Osteoblast (primary cell): Measurements from ENCODE around the gene VSTM2L. TPM values are rescaled to one million over a fixed set of nuclear protein-coding genes. Genes with fewer than 3 reads are reported as not detected.

Experiments used
- DNase-seq: peaks from one replicate; pipeline ENCODE4 v3.0.0; 2011; ENCODE audit warnings: low spot score, mixed read lengths; ENCODE audit not compliant: insufficient read length; ENCODE audit errors: missing footprints
- H2AFZ ChIP-seq: 2 replicates; pipeline ENCODE4 v1.6.0; 2011; ENCODE audit warnings: mild to moderate bottlenecking, low read length
- H3K27ac ChIP-seq: 2 replicates; pipeline ENCODE4 v1.5.1; 2011; ENCODE audit warnings: mild to moderate bottlenecking, low read depth, low read length, moderate library complexity
- H3K27me3 ChIP-seq: 2 replicates; pipeline ENCODE4 v1.6.0; 2012; ENCODE audit warnings: mild to moderate bottlenecking, control low read depth, inconsistent platforms, low read length, moderate library complexity; ENCODE audit not compliant: insufficient read depth
- H3K36me3 ChIP-seq: 2 replicates; pipeline ENCODE4 v1.5.1; 2011; ENCODE audit warnings: mild to moderate bottlenecking, low read length, control low read depth, moderate library complexity; ENCODE audit not compliant: insufficient read depth
- H3K4me1 ChIP-seq: 2 replicates; pipeline ENCODE4 v1.5.1; 2011; ENCODE audit warnings: mild to moderate bottlenecking, low read length, control low read depth, moderate library complexity; ENCODE audit not compliant: insufficient read depth
- H3K4me2 ChIP-seq: 2 replicates; pipeline ENCODE4 v1.6.0; 2011; ENCODE audit warnings: mild to moderate bottlenecking, low read length; ENCODE audit not compliant: insufficient read depth
- H3K4me3 ChIP-seq: fragments of 200-600 bp; sonication (generic); 3 replicates; pipeline ENCODE4 v1.5.1; 2012; ENCODE audit warnings: mild to moderate bottlenecking, low read length, inconsistent platforms; ENCODE audit not compliant: insufficient read depth
- H3K79me2 ChIP-seq: 2 replicates; pipeline ENCODE4 v1.6.0; 2012; ENCODE audit warnings: mild to moderate bottlenecking, low read length, control low read depth, inconsistent platforms; ENCODE audit not compliant: insufficient read depth
- H3K9me3 ChIP-seq: 2 replicates; pipeline ENCODE4 v1.5.1; 2011; ENCODE audit warnings: low read depth, low read length, control low read depth
- H4K20me1 ChIP-seq: 2 replicates; pipeline ENCODE4 v1.6.0; 2012; ENCODE audit warnings: mild to moderate bottlenecking, low read length, control low read depth; ENCODE audit not compliant: insufficient read depth
- CTCF ChIP-seq: IDR thresholded peaks from 2 replicates; pipeline ENCODE4 v1.5.1; 2011; ENCODE audit warnings: mild to moderate bottlenecking, low read depth, low read length, moderate library complexity; ENCODE audit errors: extremely low read depth
- total RNA-seq: library from RNA; depleted of rRNA; stranded (reverse); fragments of >200 nt; gene quantifications from 2 replicates; pipeline ENCODE4 v1.2.3, GENCODE V29; 2012

VSTM2L gene
- total RNA-seq, 1 donor: 2.5 TPM

- Histone ChIP-seq H3K27ac (no peak overlapping the region), H3K4me3 (no peak overlapping the region), H3K36me3 (no peaks in the 10 kb centered on the region), H3K4me1 (no peaks in the 10 kb centered on the region), H3K27me3 (peaks cover 2% of the 10 kb centered on the region), H3K79me2 (no peaks in the 10 kb centered on the region), H3K9me3 (no peaks in the 10 kb centered on the region), H2AFZ (no peak overlapping the region), H3K4me2 (no peak overlapping the region), H4K20me1 (no peaks in the 10 kb centered on the region)
- no peak for DNase-seq
- TF ChIP-seq CTCF: no peak
Measured at GRCh38 chr20:37890108-37890507, 12.8 kb upstream of the VSTM2L start.

GRCh38 chr20:37890643-37891042 is 12.3 kb upstream of the VSTM2L start:
- H3K4me1 ChIP-seq: no peaks in the 10 kb centered on the region
- no peaks in the 10 kb centered on the region for H3K36me3 ChIP-seq
- no peak overlapping the region for H3K4me3 ChIP-seq
- no peak overlapping the region for H2AFZ ChIP-seq
- no peaks in the 10 kb centered on the region for H3K9me3 ChIP-seq
- H3K79me2 ChIP-seq: no peaks in the 10 kb centered on the region
- H3K27ac ChIP-seq: no peak overlapping the region
- no peak for DNase-seq
- H3K4me2 ChIP-seq: no peak overlapping the region
- no peak for TF ChIP-seq CTCF
- H4K20me1 ChIP-seq: no peaks in the 10 kb centered on the region
- peaks cover 2% of the 10 kb centered on the region for H3K27me3 ChIP-seq

GRCh38 chr20:37892001-37892400 is 10.9 kb upstream of the VSTM2L start:
- Histone ChIP-seq H3K27ac (no peak overlapping the region), H3K36me3 (no peaks in the 10 kb centered on the region), H2AFZ (no peak overlapping the region), H3K4me1 (no peaks in the 10 kb centered on the region), H3K79me2 (no peaks in the 10 kb centered on the region), H4K20me1 (no peaks in the 10 kb centered on the region), H3K9me3 (no peaks in the 10 kb centered on the region), H3K27me3 (no peaks in the 10 kb centered on the region), H3K4me3 (no peak overlapping the region), H3K4me2 (no peak overlapping the region)
- TF ChIP-seq CTCF: no peak
- DNase-seq: no peak

GRCh38 chr20:37893566-37894241 is 9.2 kb upstream of the VSTM2L start:
- H3K27ac ChIP-seq: no peak overlapping the region
- no peaks in the 10 kb centered on the region for H3K27me3 ChIP-seq
- no peaks in the 10 kb centered on the region for H3K9me3 ChIP-seq
- no peaks in the 10 kb centered on the region for H4K20me1 ChIP-seq
- TF ChIP-seq CTCF: no peak
- no peaks in the 10 kb centered on the region for H3K79me2 ChIP-seq
- H3K36me3 ChIP-seq: no peaks in the 10 kb centered on the region
- peaks cover 6% of the 10 kb centered on the region for H3K4me1 ChIP-seq
- H3K4me2 ChIP-seq: no peak overlapping the region
- no peak for DNase-seq
- H2AFZ ChIP-seq: no peak overlapping the region
- H3K4me3 ChIP-seq: no peak overlapping the region
